GM19023 (cell line): ENCODE data around the gene CCNE1.
"Not testable (repeated sequence)": the region's sequence is repeated elsewhere in the genome, so short reads cannot be mapped to it uniquely, and the experiment has no call there.

Source experiments
- ATAC-seq: cut with Tn5 transposase; IDR thresholded peaks from one replicate; pipeline ENCODE4 v1.9.1; 2021; ENCODE audit warnings: mild to moderate bottlenecking, moderate library complexity; ENCODE audit not compliant: unreplicated experiment

CCNE1 gene

DNA sequence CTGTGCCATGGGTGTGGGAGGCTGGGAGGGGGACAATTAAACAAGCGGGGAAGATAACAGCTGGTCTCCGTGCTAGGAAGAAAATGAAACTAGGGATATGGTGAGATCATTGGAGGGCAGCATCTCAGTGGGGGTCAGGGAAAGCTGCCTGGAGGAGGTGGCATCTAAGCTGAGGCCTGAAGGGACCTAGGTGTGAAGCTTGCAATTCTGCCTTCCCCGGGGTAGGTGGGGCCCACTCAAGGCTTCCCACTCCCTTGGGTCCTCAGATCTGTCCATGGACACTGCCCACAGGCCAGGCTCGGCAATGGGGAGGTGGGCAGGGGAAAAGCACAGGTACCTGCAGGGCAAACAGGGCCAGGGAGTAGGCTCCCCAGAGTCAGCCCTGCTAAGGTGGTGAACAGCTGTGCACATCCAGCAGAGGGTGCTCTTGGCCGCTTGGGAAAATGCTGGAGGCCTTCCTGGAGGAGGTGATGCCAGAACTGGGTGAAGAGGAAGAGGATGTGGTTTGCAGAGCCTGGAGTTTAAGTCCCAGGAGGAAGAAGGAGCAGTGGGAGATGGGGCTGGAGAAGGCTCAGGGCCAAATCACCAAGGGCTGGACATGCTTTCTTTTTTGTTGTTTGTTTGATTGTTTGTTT, 25.7 kb upstream of the CCNE1 start:
- ATAC-seq: no peak

DNA sequence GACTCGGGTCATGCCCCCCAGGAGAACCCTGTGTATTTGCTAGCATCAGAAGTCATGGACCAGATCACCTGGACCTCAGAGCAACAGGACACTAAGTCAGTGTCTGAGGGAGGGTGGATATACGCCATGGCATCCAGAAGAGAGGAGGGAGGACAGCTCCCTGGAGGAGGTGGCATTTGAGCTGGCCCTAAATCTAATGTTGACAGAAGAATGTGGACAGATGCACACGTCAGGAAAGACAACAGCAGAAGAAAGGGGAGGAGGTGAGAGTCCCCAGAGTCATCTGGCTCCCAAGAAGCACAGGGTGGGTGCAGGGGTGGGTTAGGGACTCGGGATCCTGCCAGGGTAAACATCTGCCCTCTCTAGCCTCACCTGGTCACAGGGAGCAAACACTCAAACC, 24.5 kb upstream of the CCNE1 start:
- ATAC-seq: no peak

GRCh38 chr19:29789007-29789406, 22.8 kb upstream of the CCNE1 start:
- ATAC-seq: no peak

- no peak for ATAC-seq
Measured at GRCh38 chr19:29793116-29793727, 18.6 kb upstream of the CCNE1 start.

- not testable (repeated sequence) for ATAC-seq
Measured at GRCh38 chr19:29794490-29794889, 17.3 kb upstream of the CCNE1 start.

DNA sequence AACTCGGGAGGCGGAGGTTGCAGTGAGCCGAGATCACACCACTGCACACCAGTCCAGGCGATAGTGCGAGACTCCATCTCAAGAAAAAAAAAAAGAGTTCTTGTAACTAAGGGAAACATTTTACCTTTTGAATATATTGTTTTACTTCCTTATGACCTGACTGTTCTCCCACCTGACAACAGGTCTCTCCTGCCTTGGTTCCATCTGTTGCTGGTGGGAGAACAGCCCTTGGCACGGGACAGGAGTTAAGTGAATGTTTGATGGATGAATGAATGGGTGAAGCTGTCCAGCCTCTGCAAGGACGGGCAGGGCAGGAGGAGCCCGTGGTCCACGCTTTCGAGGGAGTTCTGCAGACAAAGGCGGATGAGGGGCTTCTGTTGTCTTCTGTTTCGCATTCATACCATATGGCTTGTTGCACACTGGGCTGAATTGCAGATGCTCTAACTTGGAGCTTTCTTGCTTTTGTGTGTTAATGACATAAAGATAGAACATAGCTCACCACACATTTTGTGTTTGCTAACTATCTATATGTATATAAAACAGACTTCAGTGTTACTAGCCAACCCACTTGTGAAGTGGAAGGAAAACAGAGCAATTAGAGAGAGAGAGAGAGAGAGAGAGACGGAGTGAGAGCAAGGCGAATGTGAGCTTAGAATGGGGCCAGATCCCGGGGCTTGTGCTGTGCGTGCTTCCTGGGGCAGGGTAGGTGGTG, 16.2 kb upstream of the CCNE1 start:
- no peak for ATAC-seq

- ATAC-seq: no peak
Measured at GRCh38 chr19:29796173-29796573, 15.6 kb upstream of the CCNE1 start.

GRCh38 chr19:29798774-29799497, 12.9 kb upstream of the CCNE1 start:
- no peak for ATAC-seq

GRCh38 chr19:29800100-29800825, 11.5 kb upstream of the CCNE1 start:
- ATAC-seq: no peak

- ATAC-seq: not testable (repeated sequence)
Measured at GRCh38 chr19:29803951-29804350, 7.8 kb upstream of the CCNE1 start.

DNA sequence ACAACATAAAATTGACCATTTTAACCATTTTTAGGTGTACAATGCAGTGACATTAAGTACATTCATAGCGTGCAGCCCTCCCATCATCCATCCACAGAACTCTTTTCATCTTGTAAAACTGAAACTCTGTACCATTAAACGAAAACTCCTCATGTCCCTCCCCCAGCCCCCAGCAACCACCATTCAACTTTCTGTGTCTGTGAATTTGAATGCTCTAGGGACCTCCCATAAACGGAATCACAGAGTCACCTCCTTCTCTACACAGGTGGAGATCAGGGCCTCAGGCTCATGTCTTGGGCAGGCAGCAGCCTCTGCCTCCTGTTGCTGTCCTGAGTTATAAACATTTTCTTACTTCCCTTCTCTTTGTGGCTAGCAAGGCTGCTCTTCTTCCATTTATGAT, 7.3 kb upstream of the CCNE1 start:
- ATAC-seq: peak; percentile 82

DNA sequence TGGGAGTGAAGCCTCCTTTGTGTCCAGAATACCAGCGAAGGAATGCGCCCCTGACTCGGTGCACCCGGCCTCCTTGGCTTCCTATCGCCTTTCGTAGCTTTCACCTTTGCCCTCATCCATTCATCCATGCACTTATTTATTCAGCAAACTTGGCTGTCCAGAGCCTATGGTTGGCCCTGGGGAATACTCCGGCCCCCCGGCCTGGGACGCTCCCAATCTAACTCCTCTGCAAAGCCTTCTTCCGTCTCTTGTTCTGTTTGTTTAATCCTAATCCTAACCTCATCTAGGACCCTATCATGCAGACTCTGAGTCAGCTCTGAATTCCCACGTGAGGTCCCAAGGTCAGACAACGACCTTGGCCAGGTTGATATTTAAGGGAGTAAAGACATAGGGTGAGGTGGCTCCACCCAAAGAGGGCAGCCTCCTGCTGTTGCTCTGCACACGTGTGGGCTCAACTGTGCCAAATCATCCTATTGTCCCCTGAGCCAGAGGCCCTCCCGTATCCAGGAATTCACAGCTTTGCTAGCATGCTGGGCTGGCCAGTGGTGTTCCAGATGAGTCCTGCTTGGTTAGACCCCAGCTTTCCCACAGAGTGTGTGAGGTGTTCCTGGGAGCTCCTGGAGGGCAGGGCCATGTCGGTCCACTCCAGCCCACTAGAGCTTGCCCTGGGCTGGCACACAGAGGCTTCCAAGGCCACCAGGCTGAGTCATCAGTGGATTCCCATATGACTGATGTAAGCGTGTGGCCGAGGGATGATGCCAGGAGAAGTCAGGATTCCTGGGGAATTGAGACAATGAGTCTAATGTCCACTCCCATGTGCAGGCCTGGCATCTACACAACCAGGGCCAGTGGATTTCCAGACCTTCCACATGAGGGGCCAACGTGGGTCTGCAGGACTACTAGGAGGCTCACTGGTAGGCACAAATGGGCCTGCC, 6.5 kb upstream of the CCNE1 start:
- ATAC-seq: no peak

GRCh38 chr19:29806098-29806866, 5.5 kb upstream of the CCNE1 start:
- no peak for ATAC-seq

- no peak for ATAC-seq
Measured at GRCh38 chr19:29807178-29807577, 4.6 kb upstream of the CCNE1 start.

DNA sequence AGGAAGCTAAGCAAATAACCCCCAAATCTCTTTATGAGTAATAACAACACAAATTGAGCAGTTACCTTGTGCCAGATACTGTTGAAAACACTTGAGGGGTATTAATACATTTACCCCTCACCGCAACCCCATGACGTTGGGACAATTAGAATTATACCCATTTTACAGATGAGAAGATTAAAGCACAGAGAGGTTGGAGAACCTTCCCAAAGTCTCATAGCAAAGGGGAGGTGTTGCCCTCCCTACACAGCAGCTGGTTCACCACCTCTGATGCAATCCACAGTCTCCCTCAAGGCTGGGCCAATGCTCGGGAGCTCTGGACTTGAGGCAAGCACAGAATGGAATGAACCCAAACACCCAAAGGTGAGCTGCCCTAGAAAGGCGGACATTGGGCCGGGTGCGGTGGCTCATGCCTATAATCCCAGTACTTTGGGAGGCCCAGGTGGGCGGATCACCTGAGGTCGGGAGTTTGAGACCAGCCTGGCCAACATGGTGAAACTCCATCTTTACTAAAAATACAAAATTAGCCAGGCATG, 3.9 kb upstream of the CCNE1 start:
- ATAC-seq: no peak

DNA sequence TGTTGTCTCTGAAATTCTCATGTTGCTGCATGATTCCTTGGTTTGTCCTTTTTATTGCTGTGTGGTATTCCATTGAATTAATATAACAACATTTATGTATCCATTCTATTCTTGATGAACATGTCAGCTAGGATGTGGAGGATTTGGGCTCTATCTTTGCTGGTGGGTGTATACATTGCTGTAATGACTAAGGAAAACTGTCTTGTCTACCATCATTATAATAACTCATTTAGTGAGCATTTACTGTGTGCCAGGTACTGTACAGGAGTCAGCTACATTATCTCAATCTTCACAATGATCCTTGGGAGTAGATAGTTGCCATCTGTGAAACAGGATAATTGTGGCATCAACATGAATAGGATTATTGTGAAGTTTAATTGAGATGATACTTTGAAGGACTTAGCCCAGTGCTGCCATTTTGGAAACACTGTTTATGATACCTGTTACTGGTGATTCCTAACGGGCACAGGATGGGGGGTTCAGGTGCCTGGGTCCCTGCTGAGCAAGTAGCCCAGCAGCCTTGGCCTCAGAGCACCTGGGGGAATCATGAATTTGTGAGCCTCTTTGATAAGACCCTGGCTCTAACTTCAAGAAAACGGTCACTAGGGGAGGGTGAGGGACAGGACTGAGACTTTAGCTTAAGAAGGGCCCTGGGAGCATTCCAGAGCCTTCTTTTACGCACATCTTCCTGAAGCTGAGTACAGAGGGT, 1.8 kb upstream of the CCNE1 start:
- ATAC-seq: no peak

DNA sequence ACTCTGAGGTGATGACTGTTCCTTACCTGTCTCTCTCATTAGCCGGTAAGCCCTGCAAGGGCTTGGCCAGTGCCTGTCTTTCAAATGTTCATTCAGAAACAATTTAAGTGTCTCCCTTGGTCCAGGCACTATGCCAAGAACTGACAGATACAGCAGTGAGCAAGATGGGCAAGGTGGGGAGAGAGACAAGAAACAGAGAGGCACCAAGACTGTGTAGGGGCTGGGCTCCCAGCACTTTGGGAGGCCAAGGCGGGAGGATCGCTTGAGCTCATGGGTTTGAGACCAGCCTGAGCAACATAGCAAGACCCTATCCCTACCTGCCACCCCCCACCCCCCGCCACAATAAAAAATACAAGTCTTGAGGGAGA, 1.3 kb upstream of the CCNE1 start:
- no peak for ATAC-seq
